22Rv1 (cell line): ENCODE measurements around the gene SLC9A7.

ENCODE experiments used
- H3K27ac ChIP-seq: fragments of 450-650 bp; 2 replicates; pipeline ENCODE4 v1.5.1; 2017
- CTCF ChIP-seq: fragments of 450-650 bp; IDR thresholded peaks from 2 replicates; pipeline ENCODE4 v1.5.1; 2017; ENCODE audit warnings: mild to moderate bottlenecking
- ZFX ChIP-seq: fragments of 450-650 bp; IDR thresholded peaks from 2 replicates; pipeline ENCODE4 v1.6.1; 2017; ENCODE audit warnings: antibody characterized with exemption, borderline replicate concordance

Gene SLC9A7

GRCh38 chrX:46704767-46705386 lies 54.0 kb downstream of the SLC9A7 start:
- TF ChIP-seq CTCF (no peak), ZFX (no peak)
- H3K27ac ChIP-seq: no peak overlapping the region

DNA sequence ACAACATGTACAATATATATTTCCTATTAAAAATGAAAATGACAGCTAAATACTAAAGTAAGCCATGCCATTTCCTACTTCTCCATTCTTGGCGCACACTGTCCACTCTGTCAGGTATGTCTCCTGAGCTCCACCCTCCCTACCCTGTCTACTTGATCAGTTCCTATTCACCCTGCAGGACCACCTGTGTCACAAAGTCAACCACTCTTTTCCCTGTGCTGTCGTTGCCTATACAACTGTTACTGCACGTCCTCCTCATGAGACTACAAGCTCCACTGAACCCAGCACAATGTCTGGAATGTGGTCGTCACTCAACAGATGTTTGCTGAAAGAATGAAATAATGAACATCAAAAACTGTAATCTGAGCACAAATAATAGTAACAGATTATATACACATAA lies 54.9 kb downstream of the SLC9A7 start:
- H3K27ac ChIP-seq: no peak overlapping the region
- TF ChIP-seq CTCF (no peak), ZFX (no peak)

- no peak for TF ChIP-seq ZFX
- no peak for TF ChIP-seq CTCF
- no peak overlapping the region for H3K27ac ChIP-seq
Observed at GRCh38 chrX:46698691-46699090, 60.2 kb downstream of the SLC9A7 start.

DNA sequence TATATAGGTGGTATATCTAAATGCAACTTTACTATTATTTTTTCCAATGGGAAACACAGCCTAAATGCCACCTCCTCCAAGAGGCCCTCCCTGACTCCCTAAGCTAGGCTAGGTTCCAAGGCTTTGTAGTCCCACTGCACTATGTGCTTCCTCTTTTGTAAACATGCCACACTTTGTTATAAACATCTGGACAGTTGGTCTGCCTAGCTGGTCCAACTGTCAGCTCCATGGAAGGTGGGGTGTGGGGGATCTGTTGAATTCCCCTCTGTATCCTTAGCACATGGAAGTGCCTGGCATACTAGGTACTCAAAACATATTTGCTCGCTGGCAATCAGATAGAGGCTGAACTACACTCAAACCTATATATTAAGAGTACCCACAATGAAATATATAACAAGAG lies 63.4 kb downstream of the SLC9A7 start:
- TF ChIP-seq CTCF: no peak

GRCh38 chrX:46694549-46694948 lies 64.4 kb downstream of the SLC9A7 start:
- TF ChIP-seq CTCF: no peak
- TF ChIP-seq ZFX: no peak

More for the DNA sequence above, 63.4 kb downstream of the SLC9A7 start:
- H3K27ac ChIP-seq: no peak overlapping the region

GRCh38 chrX:46693149-46693548 lies 65.8 kb downstream of the SLC9A7 start:
- no peak overlapping the region for H3K27ac ChIP-seq
- no peak for TF ChIP-seq CTCF
- no peak for TF ChIP-seq ZFX

More at GRCh38 chrX:46694549-46694948, 64.4 kb downstream of the SLC9A7 start:
- H3K27ac ChIP-seq: no peak overlapping the region

DNA sequence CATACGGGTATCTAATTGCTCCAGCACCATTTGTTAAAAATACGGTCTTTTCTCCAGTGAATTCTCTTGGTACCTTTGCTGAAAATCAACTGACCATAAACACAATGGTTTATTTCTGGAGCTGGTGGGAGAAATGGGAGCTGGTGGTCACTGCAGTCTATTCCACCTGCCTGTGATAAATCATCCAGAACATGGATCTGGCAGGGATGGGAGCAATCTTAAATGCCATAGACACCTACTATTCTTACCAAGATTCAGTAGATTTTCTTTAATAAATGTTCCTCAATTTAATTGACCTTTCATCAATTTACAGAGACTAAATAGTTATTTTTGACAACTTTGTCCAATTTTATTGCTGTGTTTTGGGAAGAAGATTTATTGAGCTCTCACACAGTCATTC lies 68.1 kb downstream of the SLC9A7 start:
- TF ChIP-seq CTCF (no peak), ZFX (no peak)
- H3K27ac ChIP-seq: no peak overlapping the region
